GM23338 (cell line): Measurements from ENCODE around the gene POLR2L. TPM values are rescaled to one million over a fixed set of nuclear protein-coding genes. Genes with fewer than 3 reads are reported as not detected.

ENCODE experiments used
- ATAC-seq: fragments of 200-7000 bp; cut with Tn5 transposase; 3 replicates; pipeline ENCODE4 v1.9.1; 2020
- DNase-seq: peaks from one replicate; pipeline ENCODE4 v3.0.0-alpha.2; 2015; ENCODE audit warnings: low spot score
- H2AFZ ChIP-seq: fragments of 200-600 bp; sonication (generic); 2 replicates; pipeline ENCODE4 v1.8.0; 2016; ENCODE audit warnings: antibody characterized with exemption, mild to moderate bottlenecking, moderate library complexity
- H3F3A ChIP-seq: fragments of 200-600 bp; sonication (generic); replicated peaks from 2 replicates; pipeline ENCODE4 v1.8.0; 2017; ENCODE audit warnings: antibody characterized with exemption, mixed run types, low read depth
- H3K27ac ChIP-seq: fragments of 200-600 bp; sonication (generic); 2 replicates; pipeline ENCODE4 v1.6.1; 2016; ENCODE audit warnings: low read depth
- H3K27me3 ChIP-seq: fragments of 200-600 bp; sonication (generic); 2 replicates; pipeline ENCODE4 v1.8.0; 2016; ENCODE audit warnings: mild to moderate bottlenecking, mixed run types, moderate library complexity; ENCODE audit not compliant: insufficient read depth
- H3K36me3 ChIP-seq: fragments of 200-600 bp; sonication (generic); 2 replicates; pipeline ENCODE4 v1.8.0; 2016; ENCODE audit warnings: mild to moderate bottlenecking; ENCODE audit not compliant: insufficient read depth
- H3K4me1 ChIP-seq: fragments of 200-600 bp; sonication (generic); 2 replicates; pipeline ENCODE4 v1.8.0; 2016; ENCODE audit warnings: mild to moderate bottlenecking, moderate library complexity; ENCODE audit not compliant: insufficient read depth
- H3K4me2 ChIP-seq: fragments of 200-600 bp; sonication (generic); 2 replicates; pipeline ENCODE4 v1.7.1; 2017; ENCODE audit warnings: mixed run types
- H3K4me3 ChIP-seq: fragments of 200-600 bp; sonication (generic); 2 replicates; pipeline ENCODE4 v1.6.1; 2016; ENCODE audit warnings: mixed run types
- H3K79me2 ChIP-seq: fragments of 200-600 bp; sonication (generic); replicated peaks from 2 replicates; pipeline ENCODE4 v1.8.0; 2017; ENCODE audit warnings: mild to moderate bottlenecking; ENCODE audit not compliant: insufficient read depth
- H3K9me2 ChIP-seq: fragments of 200-600 bp; sonication (generic); 2 replicates; pipeline ENCODE4 v1.8.0; 2017; ENCODE audit not compliant: insufficient read depth
- H4K20me1 ChIP-seq: fragments of 200-600 bp; sonication (generic); replicated peaks from 2 replicates; pipeline ENCODE4 v1.8.0; 2017; ENCODE audit warnings: mild to moderate bottlenecking; ENCODE audit not compliant: insufficient read depth
- H3K27ac Mint-ChIP-seq: 2 replicates; pipeline ENCODE4 v1.8.0; 2020; ENCODE audit warnings: inconsistent platforms, mild to moderate bottlenecking, moderate library complexity, mixed read lengths
- H3K27me3 Mint-ChIP-seq: 3 replicates; pipeline ENCODE4 v1.8.0; 2022; ENCODE audit warnings: low read depth, mild to moderate bottlenecking, moderate library complexity, mixed read lengths, inconsistent platforms; ENCODE audit not compliant: insufficient read depth, poor library complexity
- H3K36me3 Mint-ChIP-seq: 3 replicates; pipeline ENCODE4 v1.8.0; 2021; ENCODE audit warnings: low read depth, mild to moderate bottlenecking, inconsistent platforms, moderate library complexity, mixed read lengths
- H3K4me1 Mint-ChIP-seq: 3 replicates; pipeline ENCODE4 v1.8.0; 2020; ENCODE audit warnings: mild to moderate bottlenecking, inconsistent platforms, mixed read lengths
- H3K4me3 Mint-ChIP-seq: 3 replicates; pipeline ENCODE4 v1.8.0; 2021; ENCODE audit warnings: moderate library complexity, mild to moderate bottlenecking, inconsistent platforms, mixed read lengths
- H3K9me3 Mint-ChIP-seq: 3 replicates; pipeline ENCODE4 v1.8.0; 2020; ENCODE audit warnings: moderate library complexity, mild to moderate bottlenecking, inconsistent platforms, mixed read lengths
- EZH2phosphoT487 ChIP-seq: fragments of 200-600 bp; sonication (generic); IDR thresholded peaks from one replicate; pipeline ENCODE4 v1.8.1; 2018; ENCODE audit warnings: antibody characterized with exemption; ENCODE audit not compliant: unreplicated experiment
- POLR2AphosphoS5 ChIP-seq: IDR thresholded peaks from 2 replicates; pipeline ENCODE4 v1.6.1; 2016; ENCODE audit warnings: antibody characterized with exemption, low read depth
- STAT1 ChIP-seq: IDR thresholded peaks from one replicate; pipeline ENCODE4 v1.6.1; 2016; ENCODE audit warnings: antibody characterized with exemption; ENCODE audit not compliant: unreplicated experiment
- ZNF114 ChIP-seq: fragments of 250-450 bp; sonication (Bioruptor Pico); IDR thresholded peaks from 2 replicates; pipeline ENCODE4 v1.5.0; 2020; ENCODE audit warnings: mild to moderate bottlenecking, moderate library complexity
- ZNF331 ChIP-seq: fragments of 250-450 bp; sonication (Bioruptor Pico); IDR thresholded peaks from 2 replicates; pipeline ENCODE4 v1.5.0; 2020; ENCODE audit warnings: low read depth, mild to moderate bottlenecking, moderate library complexity
- polyA plus RNA-seq: library from polyadenylated mRNA; unstranded; fragments of >200 nt; fragmentation: Nextera tagmentation; extraction: Ambion mirVana; gene quantifications from 2 replicates; pipeline ENCODE4 v1.2.1, GENCODE V29; 2016
- total RNA-seq: library from RNA; depleted of rRNA; stranded (reverse); fragments of >200 nt; shearing (Covaris generic); gene quantifications from 2 replicates; pipeline ENCODE4 v1.2.3, GENCODE V29; 2014
- TF ChIP-seq, protein P1 (sequence below): IDR thresholded peaks from 2 replicates; pipeline ENCODE4 v1.6.1; 2016; ENCODE audit warnings: antibody characterized with exemption
- TF ChIP-seq, protein P2 (sequence below), 2 experiments: fragments of 200-600 bp in 1 of 2; sonication (generic) in 1 of 2; conservative IDR thresholded peaks; 2 replicates each; pipeline versions ENCODE4 v1.5.1 to v1.6.1; 2016 to 2017; ENCODE audit warnings: antibody characterized with exemption in 2 of 2, low read depth in 2 of 2, mild to moderate bottlenecking in 2 of 2, moderate library complexity in 1 of 2
- TF ChIP-seq, protein P3 (sequence below): IDR thresholded peaks from one replicate; pipeline ENCODE4 v1.6.1; 2018; ENCODE audit warnings: antibody characterized with exemption; ENCODE audit not compliant: unreplicated experiment

POLR2L gene
- total and polyA plus RNA-seq, 2 experiments from 2014 or later = 32.2 to 369 TPM

DNA sequence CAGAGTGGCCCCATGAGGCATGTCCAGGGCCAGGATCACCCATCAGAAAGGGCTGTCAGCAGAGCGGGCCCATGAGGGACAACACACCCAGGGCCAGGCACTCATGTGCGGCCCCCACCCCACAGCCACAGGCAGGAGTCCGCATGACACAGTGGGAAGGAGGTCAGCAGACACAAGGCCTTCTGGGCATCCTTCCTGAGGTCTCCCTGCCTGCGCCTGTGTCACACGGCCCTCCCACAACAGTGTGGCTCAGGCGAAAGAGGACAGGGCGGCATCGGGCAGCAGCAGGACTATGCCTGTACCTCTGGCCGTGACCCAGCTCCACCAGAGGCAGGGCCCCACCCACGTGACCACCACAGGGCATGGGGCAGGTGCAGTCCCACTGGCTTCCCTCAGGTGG lies 41.2 kb upstream of the POLR2L start:
- DNase-seq = no peak
- Mint-ChIP-seq H3K36me3 (peaks cover 41% of the 10 kb centered on the region), H3K27ac (no peak overlapping the region), H3K9me3 (peaks cover 3% of the 10 kb centered on the region; the same call in 2 of the 3 replicates), H3K4me3 (no peak overlapping the region), H3K27me3 (peaks cover 24% of the 10 kb centered on the region), H3K4me1 (peaks cover 2% of the 10 kb centered on the region; the same call in 1 of the 3 replicates)
- H3K4me3 ChIP-seq = no peak overlapping the region
- peaks cover 5% of the 10 kb centered on the region for H4K20me1 ChIP-seq
- H3K4me2 ChIP-seq = no peak overlapping the region
- H3K79me2 ChIP-seq = no peaks in the 10 kb centered on the region
- no peaks in the 10 kb centered on the region for H3K4me1 ChIP-seq
- no peaks in the 10 kb centered on the region for H3K9me2 ChIP-seq
- no peak overlapping the region for H2AFZ ChIP-seq
- H3K27me3 ChIP-seq = no peaks in the 10 kb centered on the region
- no peaks in the 10 kb centered on the region for H3F3A ChIP-seq
- ATAC-seq = no peak
- H3K27ac ChIP-seq = no peak overlapping the region
- TF ChIP-seq, protein P1, sequence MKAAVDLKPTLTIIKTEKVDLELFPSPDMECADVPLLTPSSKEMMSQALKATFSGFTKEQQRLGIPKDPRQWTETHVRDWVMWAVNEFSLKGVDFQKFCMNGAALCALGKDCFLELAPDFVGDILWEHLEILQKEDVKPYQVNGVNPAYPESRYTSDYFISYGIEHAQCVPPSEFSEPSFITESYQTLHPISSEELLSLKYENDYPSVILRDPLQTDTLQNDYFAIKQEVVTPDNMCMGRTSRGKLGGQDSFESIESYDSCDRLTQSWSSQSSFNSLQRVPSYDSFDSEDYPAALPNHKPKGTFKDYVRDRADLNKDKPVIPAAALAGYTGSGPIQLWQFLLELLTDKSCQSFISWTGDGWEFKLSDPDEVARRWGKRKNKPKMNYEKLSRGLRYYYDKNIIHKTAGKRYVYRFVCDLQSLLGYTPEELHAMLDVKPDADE = no peak
- no peak for TF ChIP-seq ZNF114
- TF ChIP-seq POLR2AphosphoS5 = no peak
- TF ChIP-seq, protein P2, sequence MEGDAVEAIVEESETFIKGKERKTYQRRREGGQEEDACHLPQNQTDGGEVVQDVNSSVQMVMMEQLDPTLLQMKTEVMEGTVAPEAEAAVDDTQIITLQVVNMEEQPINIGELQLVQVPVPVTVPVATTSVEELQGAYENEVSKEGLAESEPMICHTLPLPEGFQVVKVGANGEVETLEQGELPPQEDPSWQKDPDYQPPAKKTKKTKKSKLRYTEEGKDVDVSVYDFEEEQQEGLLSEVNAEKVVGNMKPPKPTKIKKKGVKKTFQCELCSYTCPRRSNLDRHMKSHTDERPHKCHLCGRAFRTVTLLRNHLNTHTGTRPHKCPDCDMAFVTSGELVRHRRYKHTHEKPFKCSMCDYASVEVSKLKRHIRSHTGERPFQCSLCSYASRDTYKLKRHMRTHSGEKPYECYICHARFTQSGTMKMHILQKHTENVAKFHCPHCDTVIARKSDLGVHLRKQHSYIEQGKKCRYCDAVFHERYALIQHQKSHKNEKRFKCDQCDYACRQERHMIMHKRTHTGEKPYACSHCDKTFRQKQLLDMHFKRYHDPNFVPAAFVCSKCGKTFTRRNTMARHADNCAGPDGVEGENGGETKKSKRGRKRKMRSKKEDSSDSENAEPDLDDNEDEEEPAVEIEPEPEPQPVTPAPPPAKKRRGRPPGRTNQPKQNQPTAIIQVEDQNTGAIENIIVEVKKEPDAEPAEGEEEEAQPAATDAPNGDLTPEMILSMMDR (conservative IDR thresholded peaks at IDR 0.05; ENCODE audit: low read depth in 2 of 2) = no peak
- TF ChIP-seq, protein P3, sequence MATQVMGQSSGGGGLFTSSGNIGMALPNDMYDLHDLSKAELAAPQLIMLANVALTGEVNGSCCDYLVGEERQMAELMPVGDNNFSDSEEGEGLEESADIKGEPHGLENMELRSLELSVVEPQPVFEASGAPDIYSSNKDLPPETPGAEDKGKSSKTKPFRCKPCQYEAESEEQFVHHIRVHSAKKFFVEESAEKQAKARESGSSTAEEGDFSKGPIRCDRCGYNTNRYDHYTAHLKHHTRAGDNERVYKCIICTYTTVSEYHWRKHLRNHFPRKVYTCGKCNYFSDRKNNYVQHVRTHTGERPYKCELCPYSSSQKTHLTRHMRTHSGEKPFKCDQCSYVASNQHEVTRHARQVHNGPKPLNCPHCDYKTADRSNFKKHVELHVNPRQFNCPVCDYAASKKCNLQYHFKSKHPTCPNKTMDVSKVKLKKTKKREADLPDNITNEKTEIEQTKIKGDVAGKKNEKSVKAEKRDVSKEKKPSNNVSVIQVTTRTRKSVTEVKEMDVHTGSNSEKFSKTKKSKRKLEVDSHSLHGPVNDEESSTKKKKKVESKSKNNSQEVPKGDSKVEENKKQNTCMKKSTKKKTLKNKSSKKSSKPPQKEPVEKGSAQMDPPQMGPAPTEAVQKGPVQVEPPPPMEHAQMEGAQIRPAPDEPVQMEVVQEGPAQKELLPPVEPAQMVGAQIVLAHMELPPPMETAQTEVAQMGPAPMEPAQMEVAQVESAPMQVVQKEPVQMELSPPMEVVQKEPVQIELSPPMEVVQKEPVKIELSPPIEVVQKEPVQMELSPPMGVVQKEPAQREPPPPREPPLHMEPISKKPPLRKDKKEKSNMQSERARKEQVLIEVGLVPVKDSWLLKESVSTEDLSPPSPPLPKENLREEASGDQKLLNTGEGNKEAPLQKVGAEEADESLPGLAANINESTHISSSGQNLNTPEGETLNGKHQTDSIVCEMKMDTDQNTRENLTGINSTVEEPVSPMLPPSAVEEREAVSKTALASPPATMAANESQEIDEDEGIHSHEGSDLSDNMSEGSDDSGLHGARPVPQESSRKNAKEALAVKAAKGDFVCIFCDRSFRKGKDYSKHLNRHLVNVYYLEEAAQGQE = no peak
- no peak for TF ChIP-seq ZNF331 (CRISPR knock-in tag)
- no peak for TF ChIP-seq STAT1
- TF ChIP-seq EZH2phosphoT487 = no peak
- peaks cover 4% of the 10 kb centered on the region; the same call in 1 of the 2 replicates for H3K36me3 ChIP-seq

DNA sequence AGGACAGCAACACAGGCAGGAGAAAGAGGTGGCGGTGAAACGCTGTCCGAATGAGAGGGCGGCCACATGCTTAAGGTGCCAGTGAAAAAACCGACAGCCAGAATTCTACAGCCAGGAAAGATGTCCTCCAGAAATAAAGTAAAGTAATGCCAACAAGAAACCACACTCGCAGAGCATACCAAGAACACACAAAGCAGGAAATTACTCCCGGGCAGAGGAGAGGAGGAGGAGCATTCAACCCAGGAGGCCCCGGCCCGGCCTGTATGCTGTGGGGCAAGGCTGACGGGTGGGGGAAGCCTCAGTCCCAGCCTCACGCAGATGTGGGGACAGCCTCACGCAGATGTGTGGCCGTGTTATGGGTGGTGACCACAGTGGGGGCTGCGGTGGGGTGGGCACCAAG lies 40.3 kb upstream of the POLR2L start:
- no peak overlapping the region for H3K4me2 ChIP-seq
- no peak overlapping the region; the same call in 2 of the 3 replicates for H3K4me3 Mint-ChIP-seq
- no peak overlapping the region for H3K4me3 ChIP-seq
- no peak overlapping the region for H2AFZ ChIP-seq
- no peaks in the 10 kb centered on the region for H3K4me1 ChIP-seq
- H4K20me1 ChIP-seq = peaks cover 9% of the 10 kb centered on the region
- no peaks in the 10 kb centered on the region for H3K9me2 ChIP-seq
- 0 out of 2 replicates have a peak, but pooled peaks cover 5% of the 10 kb centered on the region for H3F3A ChIP-seq
- no peak overlapping the region for H3K27ac Mint-ChIP-seq
- H3K27me3 ChIP-seq = no peaks in the 10 kb centered on the region
- H3K79me2 ChIP-seq = no peaks in the 10 kb centered on the region
- peaks cover 4% of the 10 kb centered on the region; the same call in 1 of the 2 replicates for H3K36me3 ChIP-seq
- no peak overlapping the region for H3K27ac ChIP-seq
- DNase-seq (no peak), ATAC-seq (no peak)
- peaks cover 2% of the 10 kb centered on the region; the same call in 2 of the 3 replicates for H3K4me1 Mint-ChIP-seq
- no peak for TF ChIP-seq EZH2phosphoT487
- peaks cover 22% of the 10 kb centered on the region for H3K27me3 Mint-ChIP-seq
- peaks cover 3% of the 10 kb centered on the region; the same call in 2 of the 3 replicates for H3K9me3 Mint-ChIP-seq
- peaks cover 44% of the 10 kb centered on the region for H3K36me3 Mint-ChIP-seq
